GM20000 (cell line): Measurements from ENCODE around the gene SERPINB1.
A peak's percentile ranks its signal among the peaks of the same experiment; 100 is the strongest.
"Not testable (repeated sequence)": the region's sequence is repeated elsewhere in the genome, so short reads cannot be mapped to it uniquely, and the experiment has no call there.

Source experiments
- DNase-seq: peaks from one replicate; pipeline ENCODE4 v3.0.0; 2012; ENCODE audit warnings: low spot score
- TF ChIP-seq, protein P1 (sequence below): IDR thresholded peaks from 2 replicates; pipeline ENCODE4 v1.5.1; 2012; ENCODE audit warnings: mild to moderate bottlenecking, control low read depth; ENCODE audit errors: extremely low read depth, missing control alignments

The SERPINB1 gene

DNA sequence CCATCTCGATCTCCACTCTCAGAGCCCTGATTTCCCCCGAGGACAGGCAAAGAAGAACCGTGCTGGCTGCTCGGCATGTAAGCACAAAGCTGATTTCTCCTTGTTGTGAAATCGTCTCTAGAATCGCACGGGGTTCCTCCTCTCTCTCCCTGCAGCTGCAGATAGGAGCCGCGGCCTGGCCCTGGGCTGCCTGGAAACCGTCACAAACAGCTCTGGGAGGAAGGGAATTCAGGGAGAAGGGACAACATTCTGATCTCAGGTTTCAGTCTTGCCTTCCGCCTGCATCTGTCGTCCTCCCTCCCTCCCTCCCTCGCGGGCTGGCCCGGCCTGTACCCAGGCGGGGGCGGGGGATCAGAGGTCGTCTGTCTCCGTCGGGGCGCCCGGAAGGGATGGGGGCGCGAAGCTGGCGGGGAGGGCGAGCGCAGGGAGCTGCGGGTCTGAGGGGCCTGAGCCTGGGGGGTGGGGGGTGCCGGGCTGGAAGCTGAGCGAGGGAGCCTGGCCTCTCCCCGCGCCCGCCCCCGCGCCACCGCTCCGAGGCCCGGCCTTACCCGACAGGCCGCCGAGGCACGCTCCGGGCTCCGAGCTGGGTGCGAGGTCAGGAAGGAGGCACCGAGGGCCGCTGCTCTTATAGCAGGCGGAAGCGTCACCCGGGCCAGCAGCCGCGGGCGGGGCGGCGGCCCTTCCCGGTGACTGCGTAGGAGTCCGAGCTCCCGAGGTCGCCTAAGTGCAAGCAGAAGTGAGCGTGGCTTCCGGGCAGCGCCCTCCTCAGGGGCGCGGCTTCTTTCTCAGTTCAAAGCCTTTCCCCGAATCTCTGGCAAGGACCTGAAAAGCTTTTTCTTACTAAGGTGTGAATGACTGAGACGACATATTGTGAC is at the start of gene SERPINB1:
Gene SERPINB1, minus strand, starts transcription at position 600 of the 875 bp plus-strand sequence. CDS start 1,277 bp downstream, outside the sequence.
- TF ChIP-seq, protein P1, sequence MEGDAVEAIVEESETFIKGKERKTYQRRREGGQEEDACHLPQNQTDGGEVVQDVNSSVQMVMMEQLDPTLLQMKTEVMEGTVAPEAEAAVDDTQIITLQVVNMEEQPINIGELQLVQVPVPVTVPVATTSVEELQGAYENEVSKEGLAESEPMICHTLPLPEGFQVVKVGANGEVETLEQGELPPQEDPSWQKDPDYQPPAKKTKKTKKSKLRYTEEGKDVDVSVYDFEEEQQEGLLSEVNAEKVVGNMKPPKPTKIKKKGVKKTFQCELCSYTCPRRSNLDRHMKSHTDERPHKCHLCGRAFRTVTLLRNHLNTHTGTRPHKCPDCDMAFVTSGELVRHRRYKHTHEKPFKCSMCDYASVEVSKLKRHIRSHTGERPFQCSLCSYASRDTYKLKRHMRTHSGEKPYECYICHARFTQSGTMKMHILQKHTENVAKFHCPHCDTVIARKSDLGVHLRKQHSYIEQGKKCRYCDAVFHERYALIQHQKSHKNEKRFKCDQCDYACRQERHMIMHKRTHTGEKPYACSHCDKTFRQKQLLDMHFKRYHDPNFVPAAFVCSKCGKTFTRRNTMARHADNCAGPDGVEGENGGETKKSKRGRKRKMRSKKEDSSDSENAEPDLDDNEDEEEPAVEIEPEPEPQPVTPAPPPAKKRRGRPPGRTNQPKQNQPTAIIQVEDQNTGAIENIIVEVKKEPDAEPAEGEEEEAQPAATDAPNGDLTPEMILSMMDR: no peak
- DNase-seq: peak; percentile 84

DNA sequence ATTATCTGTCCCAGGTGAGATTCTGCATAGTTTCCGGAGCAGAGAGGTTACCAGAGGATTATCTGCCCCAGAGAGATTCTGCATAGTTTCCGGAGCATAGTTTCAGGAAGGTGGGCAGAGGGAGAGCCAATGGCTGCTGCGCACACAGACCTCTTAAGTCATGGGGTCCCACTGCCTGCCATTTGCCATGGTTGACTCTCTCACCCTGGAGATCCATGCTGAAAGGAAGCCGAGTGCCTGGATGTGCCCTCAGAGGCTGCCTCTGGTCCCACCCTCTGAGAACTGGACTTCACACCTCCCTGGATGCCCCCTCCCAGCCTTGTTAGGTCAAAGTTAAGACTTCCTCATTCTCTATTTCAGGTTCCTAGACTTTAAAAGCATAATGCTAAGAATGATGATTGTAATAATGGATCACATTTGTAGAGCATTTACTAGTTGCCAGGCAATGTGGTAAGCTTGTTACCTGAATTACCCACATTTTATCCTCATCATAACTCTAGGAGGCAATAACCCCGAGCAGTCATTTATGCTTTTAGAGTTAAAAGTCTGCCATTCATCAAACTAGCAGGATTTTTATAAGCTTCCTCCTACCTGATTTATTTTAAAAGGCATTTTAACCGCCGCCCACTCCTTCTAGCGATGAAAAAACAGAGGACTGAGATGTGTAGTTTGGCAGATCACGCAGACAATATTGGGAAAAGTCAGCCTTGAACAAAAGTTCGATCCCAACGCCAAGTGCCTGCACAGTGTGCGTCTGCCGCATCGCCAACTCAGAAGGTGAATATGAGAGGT is 49.5 kb upstream of the SERPINB1 start:
- TF ChIP-seq, protein P1: no peak
- no peak for DNase-seq

DNA sequence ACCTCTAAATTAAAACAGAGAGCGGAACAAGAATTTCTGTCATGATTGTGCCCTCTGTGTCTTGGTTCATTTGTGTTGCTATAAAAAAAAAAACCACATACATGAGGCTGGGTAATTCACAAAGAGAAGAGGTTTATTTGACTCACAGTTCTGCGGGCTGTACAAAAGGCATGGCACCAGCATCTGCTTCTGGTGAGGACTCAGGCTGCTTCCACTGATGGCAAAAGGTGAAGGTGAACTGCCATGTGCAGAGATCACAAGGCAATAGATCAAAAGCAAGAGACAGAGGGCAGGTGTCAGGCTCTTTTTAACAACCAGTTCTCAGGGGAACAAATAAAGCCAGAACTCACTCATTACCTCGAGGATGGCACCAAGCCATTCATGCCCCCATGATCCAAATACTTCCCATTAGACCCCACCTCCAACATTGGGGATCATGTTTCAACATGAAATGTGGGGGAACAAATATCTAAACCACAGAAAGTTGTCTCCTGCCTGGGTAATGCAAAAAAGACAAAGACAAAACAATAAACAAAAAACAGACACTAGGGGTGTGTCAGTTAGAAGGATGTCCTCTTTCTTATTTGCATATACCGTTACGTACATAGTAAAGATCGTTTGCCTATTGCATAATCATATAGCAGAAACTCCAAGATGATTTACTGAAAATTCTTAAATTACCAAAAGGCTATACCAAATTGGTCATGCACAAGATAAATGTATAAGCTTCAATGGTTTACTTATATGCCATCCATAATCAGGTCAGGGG is 44.5 kb upstream of the SERPINB1 start:
- TF ChIP-seq, protein P1: no peak
- no peak for DNase-seq

DNA sequence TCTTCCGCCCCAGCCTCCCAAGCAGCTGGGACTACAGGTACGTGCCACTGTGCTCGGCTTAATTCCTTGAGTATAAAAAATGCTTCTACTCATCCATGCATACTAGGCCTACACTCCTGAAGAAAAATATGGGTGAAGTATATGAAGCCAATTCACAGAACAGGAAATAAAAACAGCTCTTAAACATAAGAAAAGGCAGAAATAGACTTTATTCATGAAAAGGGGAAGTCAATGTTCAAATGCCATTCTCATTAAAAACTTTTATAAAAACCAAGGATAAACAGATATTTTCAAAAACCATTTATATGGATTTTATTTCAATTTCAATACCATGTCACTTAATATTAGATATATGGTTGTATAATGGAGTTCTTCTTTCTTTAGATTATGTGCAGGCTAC is 43.1 kb upstream of the SERPINB1 start:
- TF ChIP-seq, protein P1: no peak
- no peak for DNase-seq

DNA sequence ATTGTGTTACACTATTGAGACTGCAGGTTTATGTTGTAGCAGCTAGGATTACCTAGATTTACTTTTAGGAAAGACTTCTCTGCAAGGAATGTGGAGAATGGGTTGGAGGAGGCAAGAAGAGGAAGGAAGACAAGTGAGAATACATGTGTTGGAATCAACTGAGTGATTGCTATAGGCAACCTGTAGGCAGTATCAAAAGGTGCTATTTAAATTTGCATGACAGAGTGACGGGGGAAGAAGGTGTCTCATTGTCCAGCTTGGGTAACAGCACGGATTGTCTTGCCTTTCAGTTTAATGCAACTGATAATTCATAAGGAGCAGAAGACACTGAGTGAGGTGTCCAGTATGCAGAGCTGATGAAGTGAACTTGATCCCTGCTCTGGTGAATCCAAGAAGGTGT is 42.0 kb upstream of the SERPINB1 start:
- TF ChIP-seq, protein P1: no peak
- DNase-seq: no peak

DNA sequence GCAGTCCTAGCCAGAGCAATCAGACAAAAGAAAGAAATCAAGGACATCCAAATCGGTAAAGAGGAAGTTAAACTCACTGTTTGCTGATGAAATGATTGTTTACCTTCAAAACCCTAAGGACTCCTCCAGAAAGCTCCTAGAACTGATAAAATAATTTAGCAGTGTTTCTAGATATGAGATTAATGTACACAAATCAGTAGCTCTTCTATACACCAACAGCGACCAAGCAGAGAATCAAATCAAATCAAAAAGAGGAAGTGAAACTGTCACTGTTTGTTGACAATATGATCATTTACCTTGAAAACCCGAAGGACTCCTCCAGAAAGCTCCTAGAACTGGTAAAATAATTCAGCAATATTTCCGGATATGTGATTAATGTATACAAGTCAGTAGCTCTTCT is 39.8 kb upstream of the SERPINB1 start:
- TF ChIP-seq, protein P1: no peak
- DNase-seq: no peak

DNA sequence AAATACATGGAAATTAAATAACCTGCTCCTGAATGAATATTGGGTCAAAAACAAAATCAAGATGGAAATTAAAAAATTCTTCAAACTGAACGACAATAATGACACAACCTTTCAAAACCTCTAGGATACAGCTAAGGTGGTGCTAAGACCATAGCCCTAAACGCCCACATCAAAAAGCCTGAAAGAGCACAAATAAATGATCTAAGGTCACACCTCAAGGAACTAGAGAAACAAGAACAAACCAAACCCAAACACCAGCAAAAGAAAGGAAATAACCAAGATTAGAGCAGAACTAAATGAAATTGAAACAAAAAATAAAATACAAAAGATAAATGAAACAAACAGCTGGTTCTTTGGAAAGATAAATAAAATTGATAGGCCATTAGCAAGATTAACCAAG is 38.5 kb upstream of the SERPINB1 start:
- not testable (repeated sequence) for DNase-seq
